Middle frontal gyrus (tissue), 1 donor: ENCODE data around the gene MAP3K21.

Experiments
- DNase-seq: peaks from one replicate; pipeline ENCODE4 v3.0.0-alpha.2; 2015; ENCODE audit warnings: low spot score; ENCODE audit errors: extremely low spot score

Gene MAP3K21

GRCh38 chr1:233327651-233328141 lies at the start of gene MAP3K21:
TSS of gene MAP3K21 (plus strand) at chr1:233327724. CDS start at chr1:233328029, 305 bp downstream.
- DNase-seq = no peak

GRCh38 chr1:233278631-233279030 lies 48.9 kb upstream of the MAP3K21 start:
- no peak for DNase-seq

- DNase-seq = no peak
Measured at GRCh38 chr1:233279971-233280370, 47.6 kb upstream of the MAP3K21 start.

GRCh38 chr1:233281711-233282581 lies 45.6 kb upstream of the MAP3K21 start:
- no peak for DNase-seq

- no peak for DNase-seq
Measured at GRCh38 chr1:233282582-233282886, 45.0 kb upstream of the MAP3K21 start.

- DNase-seq = no peak
Measured at GRCh38 chr1:233289676-233290075, 37.8 kb upstream of the MAP3K21 start.

- DNase-seq = no peak
Measured at GRCh38 chr1:233290396-233291034, 37.0 kb upstream of the MAP3K21 start.

- DNase-seq = no peak
Measured at GRCh38 chr1:233293556-233294446, 33.7 kb upstream of the MAP3K21 start.

GRCh38 chr1:233294913-233295236 lies 32.6 kb upstream of the MAP3K21 start:
- DNase-seq = no peak

- peak; percentile 45 for DNase-seq
Measured at GRCh38 chr1:233295237-233295974, 32.1 kb upstream of the MAP3K21 start, which contains the start of gene PCNX2. TSS of gene PCNX2 (minus strand) at chr1:233295725. CDS start at chr1:233295478, 247 bp downstream.

- no peak for DNase-seq
Measured at GRCh38 chr1:233295975-233296322, 31.6 kb upstream of the MAP3K21 start.

GRCh38 chr1:233299450-233299849 lies 28.1 kb upstream of the MAP3K21 start:
- DNase-seq = no peak

GRCh38 chr1:233300326-233300725 lies 27.2 kb upstream of the MAP3K21 start:
- no peak for DNase-seq

- DNase-seq = peak; percentile 44
Measured at GRCh38 chr1:233304489-233305102, 22.9 kb upstream of the MAP3K21 start.

GRCh38 chr1:233313434-233314155 lies 13.9 kb upstream of the MAP3K21 start:
- DNase-seq = no peak

GRCh38 chr1:233315718-233316301 lies 11.7 kb upstream of the MAP3K21 start:
- DNase-seq = no peak

GRCh38 chr1:233316473-233316872 lies 11.1 kb upstream of the MAP3K21 start:
- DNase-seq = no peak

- DNase-seq = no peak
Measured at GRCh38 chr1:233319272-233319671, 8.3 kb upstream of the MAP3K21 start.

GRCh38 chr1:233320023-233320422 lies 7.5 kb upstream of the MAP3K21 start:
- DNase-seq = no peak

GRCh38 chr1:233323718-233324117 lies 3.8 kb upstream of the MAP3K21 start:
- DNase-seq = no peak
